Hepatocyte (in vitro differentiated cells): ENCODE data around the gene CLK3.

ENCODE experiments used
- CTCF ChIP-seq: fragments of 200-600 bp; sonication (generic); IDR thresholded peaks from 2 replicates; pipeline ENCODE4 v1.5.1; 2016; ENCODE audit warnings: antibody characterized with exemption, mild to moderate bottlenecking; ENCODE audit not compliant: poor library complexity
- EZH2phosphoT487 ChIP-seq: fragments of 200-600 bp; sonication (generic); IDR thresholded peaks from one replicate; pipeline ENCODE4 v1.6.1; 2018; ENCODE audit warnings: antibody characterized with exemption, mild to moderate bottlenecking, low read depth, moderate library complexity; ENCODE audit not compliant: unreplicated experiment, severe bottlenecking

DNA sequence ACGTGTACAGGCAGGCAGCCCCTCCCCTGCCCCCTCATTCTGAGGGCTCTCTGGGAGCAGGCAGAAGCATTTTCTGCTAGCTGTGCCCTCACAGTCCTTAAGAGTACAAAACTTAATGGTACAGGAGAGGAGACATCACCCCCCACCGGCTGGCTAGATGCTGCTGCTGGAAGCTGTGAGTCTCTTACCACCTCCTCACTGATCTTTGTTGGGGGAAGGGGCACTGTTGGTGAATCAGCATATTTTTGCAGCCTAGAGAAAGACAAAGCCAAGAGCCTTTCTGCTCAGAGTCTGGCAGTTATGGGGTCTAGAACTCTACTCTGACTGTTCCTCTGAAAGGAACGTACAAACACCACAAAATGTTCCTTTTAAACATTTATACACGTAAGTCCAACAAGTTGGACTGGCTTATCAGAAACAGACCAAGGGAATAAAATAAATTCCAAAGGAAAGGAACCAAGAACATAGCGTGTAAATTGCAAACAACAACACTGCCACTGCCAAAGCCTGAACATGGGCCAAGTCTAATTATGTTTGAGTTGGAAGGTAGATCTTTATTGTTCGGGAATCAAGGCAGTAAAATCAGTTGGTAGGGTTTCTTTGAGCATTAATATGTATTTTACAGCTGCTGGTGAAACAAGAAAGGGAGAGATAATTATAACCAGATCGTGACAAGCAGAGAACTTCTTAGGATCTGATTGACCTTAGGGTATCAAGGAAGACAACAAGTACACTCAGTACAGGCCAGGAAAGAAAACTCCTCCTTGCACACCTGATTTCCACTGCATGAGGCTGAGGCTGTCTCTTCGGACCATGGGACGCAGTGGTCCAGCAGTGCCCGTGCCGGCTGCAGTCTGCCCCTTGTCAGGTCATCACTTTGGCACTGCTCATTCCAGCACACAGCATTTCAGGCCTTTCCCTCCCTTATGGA is 27.4 kb downstream of the CLK3 start:
- TF ChIP-seq EZH2phosphoT487 = no peak
- no peak for TF ChIP-seq CTCF
